ENCODE results near the gene TNK1.

DNA sequence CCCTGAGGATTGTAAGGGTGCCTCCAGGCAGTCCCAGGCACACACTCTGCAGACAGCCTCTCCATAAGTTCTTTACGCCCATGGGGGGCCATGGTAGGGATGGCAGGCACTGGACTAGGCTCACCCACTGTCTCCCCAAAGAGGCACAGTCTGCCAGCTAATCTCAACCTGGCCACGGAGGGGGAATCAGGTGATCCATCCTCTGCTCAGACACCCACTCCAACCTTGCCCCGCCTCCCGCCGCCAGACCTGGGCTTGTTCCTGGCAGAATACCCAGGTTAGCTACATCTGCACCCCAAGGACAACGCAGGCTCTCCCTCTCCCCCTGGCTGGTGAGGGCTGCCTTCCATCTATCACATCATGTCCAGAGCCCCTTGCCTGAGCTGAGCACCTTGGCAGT is 28.0 kb downstream of the TNK1 start:
- TF ChIP-seq EP300 (IDR thresholded peaks at IDR 0.05; ENCODE audit: borderline replicate concordance in 1 of 2, low read depth in 1 of 2, low read length in 1 of 2) (no peak), RCOR1 (IDR thresholded peaks at IDR 0.05; ENCODE audit: low read length) (no peak), TAF1 (IDR thresholded peaks at IDR 0.05; ENCODE audit: borderline replicate concordance, low read depth, low read length) (no peak), GATA2 (CRISPR knock-in tag; IDR thresholded peaks at IDR 0.05) (no peak)
- TF ChIP-seq, protein P1, sequence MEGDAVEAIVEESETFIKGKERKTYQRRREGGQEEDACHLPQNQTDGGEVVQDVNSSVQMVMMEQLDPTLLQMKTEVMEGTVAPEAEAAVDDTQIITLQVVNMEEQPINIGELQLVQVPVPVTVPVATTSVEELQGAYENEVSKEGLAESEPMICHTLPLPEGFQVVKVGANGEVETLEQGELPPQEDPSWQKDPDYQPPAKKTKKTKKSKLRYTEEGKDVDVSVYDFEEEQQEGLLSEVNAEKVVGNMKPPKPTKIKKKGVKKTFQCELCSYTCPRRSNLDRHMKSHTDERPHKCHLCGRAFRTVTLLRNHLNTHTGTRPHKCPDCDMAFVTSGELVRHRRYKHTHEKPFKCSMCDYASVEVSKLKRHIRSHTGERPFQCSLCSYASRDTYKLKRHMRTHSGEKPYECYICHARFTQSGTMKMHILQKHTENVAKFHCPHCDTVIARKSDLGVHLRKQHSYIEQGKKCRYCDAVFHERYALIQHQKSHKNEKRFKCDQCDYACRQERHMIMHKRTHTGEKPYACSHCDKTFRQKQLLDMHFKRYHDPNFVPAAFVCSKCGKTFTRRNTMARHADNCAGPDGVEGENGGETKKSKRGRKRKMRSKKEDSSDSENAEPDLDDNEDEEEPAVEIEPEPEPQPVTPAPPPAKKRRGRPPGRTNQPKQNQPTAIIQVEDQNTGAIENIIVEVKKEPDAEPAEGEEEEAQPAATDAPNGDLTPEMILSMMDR (IDR thresholded peaks at IDR 0.05): no peak
- TF ChIP-seq, protein P2, sequence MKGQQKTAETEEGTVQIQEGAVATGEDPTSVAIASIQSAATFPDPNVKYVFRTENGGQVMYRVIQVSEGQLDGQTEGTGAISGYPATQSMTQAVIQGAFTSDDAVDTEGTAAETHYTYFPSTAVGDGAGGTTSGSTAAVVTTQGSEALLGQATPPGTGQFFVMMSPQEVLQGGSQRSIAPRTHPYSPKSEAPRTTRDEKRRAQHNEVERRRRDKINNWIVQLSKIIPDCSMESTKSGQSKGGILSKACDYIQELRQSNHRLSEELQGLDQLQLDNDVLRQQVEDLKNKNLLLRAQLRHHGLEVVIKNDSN (IDR thresholded peaks at IDR 0.05; ENCODE audit: borderline replicate concordance, low read depth): no peak
